ENCODE results near the gene ASIC4.

GRCh38 chr2:219489315-219489714, 25.0 kb upstream of the ASIC4 start:
- TF ChIP-seq HMG20B (CRISPR knock-in tag; IDR thresholded peaks at IDR 0.05) = no peak
- TF ChIP-seq EZH2 (IDR thresholded peaks at IDR 0.05; ENCODE audit: borderline replicate concordance, low read depth, low read length) = no peak
- TF ChIP-seq ZNF717 (CRISPR knock-in tag; IDR thresholded peaks at IDR 0.05) = no peak
- no peak for TF ChIP-seq CTCF (IDR thresholded peaks at IDR 0.05 in 2 of 3, conservative IDR thresholded peaks at IDR 0.05 in 1 of 3; ENCODE audit: insufficient read depth in 2 of 3, low read depth in 1 of 3, low read length in 3 of 3)
- TF ChIP-seq SREBF2 (CRISPR knock-in tag; IDR thresholded peaks at IDR 0.05) = no peak
- TF ChIP-seq FOXJ3 (CRISPR knock-in tag; IDR thresholded peaks at IDR 0.05) = no peak
- no peak for TF ChIP-seq HDAC3 (IDR thresholded peaks at IDR 0.05; ENCODE audit: borderline replicate concordance, partially characterized antibody)
- TF ChIP-seq, protein P1, sequence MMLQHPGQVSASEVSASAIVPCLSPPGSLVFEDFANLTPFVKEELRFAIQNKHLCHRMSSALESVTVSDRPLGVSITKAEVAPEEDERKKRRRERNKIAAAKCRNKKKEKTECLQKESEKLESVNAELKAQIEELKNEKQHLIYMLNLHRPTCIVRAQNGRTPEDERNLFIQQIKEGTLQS (IDR thresholded peaks at IDR 0.05) = no peak
- TF ChIP-seq, protein P1 (CRISPR knock-in tag; conservative IDR thresholded peaks at IDR 0.05) = no peak
- no peak for TF ChIP-seq ZNF830 (CRISPR knock-in tag; IDR thresholded peaks at IDR 0.05)
- no peak for TF ChIP-seq GABPA (tag; conservative IDR thresholded peaks at IDR 0.05; ENCODE audit: low read depth)
- no peak for TF ChIP-seq BRD4 (IDR thresholded peaks at IDR 0.05)

All from K562 (cell line).